H1 (cell line): ENCODE data around the gene XDH. TPM values are rescaled to one million over a fixed set of nuclear protein-coding genes. Genes with fewer than 3 reads are reported as not detected.

Source experiments
- ATF3 ChIP-seq: IDR thresholded peaks from 2 replicates; pipeline ENCODE4 v1.6.1; 2011; ENCODE audit warnings: low read depth, mild to moderate bottlenecking, low read length; ENCODE audit not compliant: insufficient read depth
- CEBPB ChIP-seq: IDR thresholded peaks from 2 replicates; pipeline ENCODE4 v1.6.1; 2012; ENCODE audit warnings: low read depth, low read length
- EP300 ChIP-seq, 2 experiments: IDR thresholded peaks; 1 replicate in 1 of 2; 2 replicates in 1 of 2; pipeline ENCODE4 v1.6.1; 2011 to 2012; ENCODE audit warnings: low read depth in 2 of 2, low read length in 2 of 2, mild to moderate bottlenecking in 2 of 2, borderline replicate concordance in 1 of 2, inconsistent platforms in 1 of 2, moderate library complexity in 1 of 2
- POLR2A ChIP-seq, 2 experiments: IDR thresholded peaks; 1 replicate in 1 of 2; 2 replicates in 1 of 2; pipeline ENCODE4 v1.6.1; 2011; ENCODE audit warnings: low read depth in 2 of 2, low read length in 2 of 2, mild to moderate bottlenecking in 2 of 2; ENCODE audit errors: control extremely low read depth in 1 of 2
- SP2 ChIP-seq: IDR thresholded peaks from 2 replicates; pipeline ENCODE4 v1.6.1; 2012; ENCODE audit warnings: mild to moderate bottlenecking, low read length, inconsistent platforms
- SUZ12 ChIP-seq: fragments of 200-600 bp; sonication (generic); IDR thresholded peaks from 2 replicates; pipeline ENCODE4 v1.6.1; 2012; ENCODE audit warnings: mild to moderate bottlenecking, inconsistent platforms, low read length, moderate library complexity, mixed read lengths
- TAF1 ChIP-seq: IDR thresholded peaks from 2 replicates; pipeline ENCODE4 v1.6.1; 2011; ENCODE audit warnings: mild to moderate bottlenecking, low read depth, low read length
- TCF12 ChIP-seq: IDR thresholded peaks from 2 replicates; pipeline ENCODE4 v1.6.1; 2011; ENCODE audit warnings: low read depth, mild to moderate bottlenecking, low read length
- ZNF274 ChIP-seq: IDR thresholded peaks from 2 replicates; pipeline ENCODE4 v1.7.0; 2012; ENCODE audit warnings: low read length, borderline replicate concordance; ENCODE audit errors: extremely low read depth
- polyA plus RNA-seq, 7 experiments: library from polyadenylated mRNA; depleted of rRNA in 3 of 7; stranded (reverse) in 5 of 7; unstranded in 2 of 7; fragments of >200 nt in 5 of 7; fragments of 200-250 nt in 2 of 7; gene quantifications; 1 replicate in 5 of 7; 2 replicates in 1 of 7; 4 replicates in 1 of 7; pipeline versions ENCODE4 v1.2.1 to v1.2.3, GENCODE V29; 2011 to 2013; ENCODE audit warnings: missing spikeins in 2 of 7, mixed read lengths in 2 of 7
- total RNA-seq: library from RNA; stranded (reverse); fragmentation: NEBNext Ultra II Directional; extraction: Animal tissue kit (Norgen Biotek cat#: 25700); gene quantifications from 2 replicates; pipeline ENCODE4 v1.2.1, GENCODE V29; 2021
- TF ChIP-seq, protein P1 (sequence below): fragments of 300-600 bp; sonication (generic); IDR thresholded peaks from 2 replicates; pipeline ENCODE4 v1.7.1; 2012; ENCODE audit warnings: low read length, moderate library complexity, mild to moderate bottlenecking, inconsistent platforms; ENCODE audit not compliant: insufficient replicate concordance
- TF ChIP-seq, protein P2 (sequence below): IDR thresholded peaks from 2 replicates; pipeline ENCODE4 v1.6.1; 2012; ENCODE audit warnings: inconsistent platforms

XDH gene
- total and polyA plus RNA-seq, 2 of the 8 experiments (the other 6 are each of a cell fraction or from before 2014, with no cell fraction given) = 0.68 to 1.2 TPM

GRCh38 chr2:31373127-31373526, 41.4 kb downstream of the XDH start (continued):
- TF ChIP-seq, protein P1, sequence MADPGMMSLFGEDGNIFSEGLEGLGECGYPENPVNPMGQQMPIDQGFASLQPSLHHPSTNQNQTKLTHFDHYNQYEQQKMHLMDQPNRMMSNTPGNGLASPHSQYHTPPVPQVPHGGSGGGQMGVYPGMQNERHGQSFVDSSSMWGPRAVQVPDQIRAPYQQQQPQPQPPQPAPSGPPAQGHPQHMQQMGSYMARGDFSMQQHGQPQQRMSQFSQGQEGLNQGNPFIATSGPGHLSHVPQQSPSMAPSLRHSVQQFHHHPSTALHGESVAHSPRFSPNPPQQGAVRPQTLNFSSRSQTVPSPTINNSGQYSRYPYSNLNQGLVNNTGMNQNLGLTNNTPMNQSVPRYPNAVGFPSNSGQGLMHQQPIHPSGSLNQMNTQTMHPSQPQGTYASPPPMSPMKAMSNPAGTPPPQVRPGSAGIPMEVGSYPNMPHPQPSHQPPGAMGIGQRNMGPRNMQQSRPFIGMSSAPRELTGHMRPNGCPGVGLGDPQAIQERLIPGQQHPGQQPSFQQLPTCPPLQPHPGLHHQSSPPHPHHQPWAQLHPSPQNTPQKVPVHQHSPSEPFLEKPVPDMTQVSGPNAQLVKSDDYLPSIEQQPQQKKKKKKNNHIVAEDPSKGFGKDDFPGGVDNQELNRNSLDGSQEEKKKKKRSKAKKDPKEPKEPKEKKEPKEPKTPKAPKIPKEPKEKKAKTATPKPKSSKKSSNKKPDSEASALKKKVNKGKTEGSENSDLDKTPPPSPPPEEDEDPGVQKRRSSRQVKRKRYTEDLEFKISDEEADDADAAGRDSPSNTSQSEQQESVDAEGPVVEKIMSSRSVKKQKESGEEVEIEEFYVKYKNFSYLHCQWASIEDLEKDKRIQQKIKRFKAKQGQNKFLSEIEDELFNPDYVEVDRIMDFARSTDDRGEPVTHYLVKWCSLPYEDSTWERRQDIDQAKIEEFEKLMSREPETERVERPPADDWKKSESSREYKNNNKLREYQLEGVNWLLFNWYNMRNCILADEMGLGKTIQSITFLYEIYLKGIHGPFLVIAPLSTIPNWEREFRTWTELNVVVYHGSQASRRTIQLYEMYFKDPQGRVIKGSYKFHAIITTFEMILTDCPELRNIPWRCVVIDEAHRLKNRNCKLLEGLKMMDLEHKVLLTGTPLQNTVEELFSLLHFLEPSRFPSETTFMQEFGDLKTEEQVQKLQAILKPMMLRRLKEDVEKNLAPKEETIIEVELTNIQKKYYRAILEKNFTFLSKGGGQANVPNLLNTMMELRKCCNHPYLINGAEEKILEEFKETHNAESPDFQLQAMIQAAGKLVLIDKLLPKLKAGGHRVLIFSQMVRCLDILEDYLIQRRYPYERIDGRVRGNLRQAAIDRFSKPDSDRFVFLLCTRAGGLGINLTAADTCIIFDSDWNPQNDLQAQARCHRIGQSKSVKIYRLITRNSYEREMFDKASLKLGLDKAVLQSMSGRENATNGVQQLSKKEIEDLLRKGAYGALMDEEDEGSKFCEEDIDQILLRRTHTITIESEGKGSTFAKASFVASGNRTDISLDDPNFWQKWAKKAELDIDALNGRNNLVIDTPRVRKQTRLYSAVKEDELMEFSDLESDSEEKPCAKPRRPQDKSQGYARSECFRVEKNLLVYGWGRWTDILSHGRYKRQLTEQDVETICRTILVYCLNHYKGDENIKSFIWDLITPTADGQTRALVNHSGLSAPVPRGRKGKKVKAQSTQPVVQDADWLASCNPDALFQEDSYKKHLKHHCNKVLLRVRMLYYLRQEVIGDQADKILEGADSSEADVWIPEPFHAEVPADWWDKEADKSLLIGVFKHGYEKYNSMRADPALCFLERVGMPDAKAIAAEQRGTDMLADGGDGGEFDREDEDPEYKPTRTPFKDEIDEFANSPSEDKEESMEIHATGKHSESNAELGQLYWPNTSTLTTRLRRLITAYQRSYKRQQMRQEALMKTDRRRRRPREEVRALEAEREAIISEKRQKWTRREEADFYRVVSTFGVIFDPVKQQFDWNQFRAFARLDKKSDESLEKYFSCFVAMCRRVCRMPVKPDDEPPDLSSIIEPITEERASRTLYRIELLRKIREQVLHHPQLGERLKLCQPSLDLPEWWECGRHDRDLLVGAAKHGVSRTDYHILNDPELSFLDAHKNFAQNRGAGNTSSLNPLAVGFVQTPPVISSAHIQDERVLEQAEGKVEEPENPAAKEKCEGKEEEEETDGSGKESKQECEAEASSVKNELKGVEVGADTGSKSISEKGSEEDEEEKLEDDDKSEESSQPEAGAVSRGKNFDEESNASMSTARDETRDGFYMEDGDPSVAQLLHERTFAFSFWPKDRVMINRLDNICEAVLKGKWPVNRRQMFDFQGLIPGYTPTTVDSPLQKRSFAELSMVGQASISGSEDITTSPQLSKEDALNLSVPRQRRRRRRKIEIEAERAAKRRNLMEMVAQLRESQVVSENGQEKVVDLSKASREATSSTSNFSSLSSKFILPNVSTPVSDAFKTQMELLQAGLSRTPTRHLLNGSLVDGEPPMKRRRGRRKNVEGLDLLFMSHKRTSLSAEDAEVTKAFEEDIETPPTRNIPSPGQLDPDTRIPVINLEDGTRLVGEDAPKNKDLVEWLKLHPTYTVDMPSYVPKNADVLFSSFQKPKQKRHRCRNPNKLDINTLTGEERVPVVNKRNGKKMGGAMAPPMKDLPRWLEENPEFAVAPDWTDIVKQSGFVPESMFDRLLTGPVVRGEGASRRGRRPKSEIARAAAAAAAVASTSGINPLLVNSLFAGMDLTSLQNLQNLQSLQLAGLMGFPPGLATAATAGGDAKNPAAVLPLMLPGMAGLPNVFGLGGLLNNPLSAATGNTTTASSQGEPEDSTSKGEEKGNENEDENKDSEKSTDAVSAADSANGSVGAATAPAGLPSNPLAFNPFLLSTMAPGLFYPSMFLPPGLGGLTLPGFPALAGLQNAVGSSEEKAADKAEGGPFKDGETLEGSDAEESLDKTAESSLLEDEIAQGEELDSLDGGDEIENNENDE = no peak
- no peak for TF ChIP-seq SP2
- no peak for TF ChIP-seq SUZ12
- no peak for TF ChIP-seq TCF12
- no peak for TF ChIP-seq CEBPB
- TF ChIP-seq ZNF274 = no peak
- TF ChIP-seq TAF1 = no peak
- no peak for TF ChIP-seq POLR2A (IDR thresholded peaks at IDR 0.05; ENCODE audit: control extremely low read depth in 1 of 2, low read depth in 2 of 2, low read length in 2 of 2)
- no peak for TF ChIP-seq ATF3
- TF ChIP-seq, protein P2, sequence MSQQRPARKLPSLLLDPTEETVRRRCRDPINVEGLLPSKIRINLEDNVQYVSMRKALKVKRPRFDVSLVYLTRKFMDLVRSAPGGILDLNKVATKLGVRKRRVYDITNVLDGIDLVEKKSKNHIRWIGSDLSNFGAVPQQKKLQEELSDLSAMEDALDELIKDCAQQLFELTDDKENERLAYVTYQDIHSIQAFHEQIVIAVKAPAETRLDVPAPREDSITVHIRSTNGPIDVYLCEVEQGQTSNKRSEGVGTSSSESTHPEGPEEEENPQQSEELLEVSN = no peak
- no peak for TF ChIP-seq EP300 (IDR thresholded peaks at IDR 0.05; ENCODE audit: borderline replicate concordance in 1 of 2, low read depth in 2 of 2, low read length in 2 of 2)
